NCI-H1694 (cell line): ENCODE results near the gene PHACTR3.

Source experiments
- DNase-seq: peaks from one replicate; lab custom pipeline; 2025; lab: John Stamatoyannopoulos, UW

Gene PHACTR3

DNA sequence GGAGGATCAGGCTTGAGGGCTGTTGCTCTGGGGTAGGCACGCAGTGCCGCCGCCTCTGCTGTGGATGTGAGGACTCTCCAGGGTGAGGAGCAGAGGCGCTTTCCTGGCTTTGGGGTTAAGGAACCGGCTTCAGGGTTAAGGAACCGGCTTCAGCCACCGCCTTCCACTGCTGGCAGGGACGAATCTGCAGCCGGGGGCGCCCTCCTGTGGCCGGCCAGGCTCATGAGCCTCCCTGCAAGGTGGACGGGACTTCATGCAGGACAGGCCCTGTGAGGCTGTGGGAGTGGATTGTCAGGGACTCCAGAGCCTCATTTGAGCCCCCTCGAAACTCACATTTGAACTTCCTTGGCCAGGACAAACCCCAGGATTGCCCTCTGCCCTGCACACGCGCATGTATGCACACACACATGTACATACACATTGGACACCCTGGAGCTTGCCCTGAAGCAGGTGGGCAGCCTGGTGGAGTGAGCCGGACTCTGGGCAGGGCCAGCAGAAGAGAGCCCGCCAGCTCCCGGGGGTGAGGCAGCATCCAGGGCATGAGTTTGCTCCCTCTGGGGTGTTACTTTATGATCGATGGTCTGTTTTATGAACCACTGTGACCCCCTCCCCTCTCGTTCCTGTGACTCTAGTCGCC, 146.9 kb downstream of the PHACTR3 start:
- peak; percentile 1 for DNase-seq

DNA sequence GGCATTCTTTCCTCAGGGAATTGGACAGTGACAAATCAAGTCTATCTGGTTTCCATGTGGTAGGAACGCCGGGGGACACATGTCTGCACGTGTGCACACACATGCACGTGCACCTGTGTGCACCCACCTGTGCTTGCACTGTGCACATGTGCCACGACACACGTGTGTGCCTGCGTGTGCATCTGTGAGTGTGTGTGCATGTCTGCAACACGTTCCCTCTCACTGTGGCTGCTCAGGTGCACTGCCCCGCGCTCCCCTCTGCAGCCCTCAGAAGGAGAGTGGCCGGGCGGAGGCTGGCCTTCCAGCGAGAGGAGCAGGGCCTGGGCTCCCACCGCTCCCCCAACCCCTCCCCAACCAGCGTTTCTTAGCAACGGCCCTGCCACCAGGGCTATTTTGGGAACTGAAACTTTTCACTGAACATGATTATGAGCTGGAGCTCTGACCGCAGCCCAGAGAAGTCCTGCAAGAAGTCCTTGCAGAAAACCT, 147.8 kb downstream of the PHACTR3 start:
- no peak for DNase-seq

DNA sequence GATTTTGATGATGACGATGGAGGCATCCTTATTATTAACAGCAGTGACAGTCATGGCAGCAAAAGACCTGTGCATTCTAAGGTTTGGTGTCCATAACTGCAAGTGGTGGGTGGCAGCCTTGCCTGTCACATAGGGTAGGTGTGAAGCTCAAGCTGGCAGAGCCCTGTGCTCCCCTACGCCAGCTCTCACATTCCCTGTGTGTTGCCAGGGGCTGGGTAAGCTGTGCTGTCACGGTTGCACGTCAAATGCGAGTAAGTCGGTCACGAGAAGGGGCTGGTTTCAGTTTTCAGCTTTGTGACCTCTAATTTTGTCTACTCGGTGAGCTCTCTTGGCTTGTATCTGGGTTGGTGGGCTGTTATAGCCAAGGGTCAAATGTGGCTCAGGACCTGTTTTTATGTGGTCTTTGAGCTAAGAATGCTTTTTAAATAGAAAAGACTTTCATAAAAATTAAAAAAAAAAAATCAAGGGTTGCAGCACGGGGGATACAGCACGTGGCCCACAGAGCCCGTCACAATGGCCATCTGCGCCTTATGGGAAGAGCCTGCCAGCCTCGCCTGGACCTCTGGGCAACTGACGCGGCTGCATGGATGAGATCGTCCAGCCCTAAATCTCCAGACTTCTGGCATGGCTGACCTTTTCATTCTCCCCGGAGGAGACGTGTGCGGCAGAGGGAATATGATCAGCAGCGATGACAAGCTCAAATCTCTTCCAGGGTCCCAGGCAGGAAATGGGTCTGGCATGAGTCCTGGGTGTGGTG, 148.5 kb downstream of the PHACTR3 start:
- DNase-seq = no peak

DNA sequence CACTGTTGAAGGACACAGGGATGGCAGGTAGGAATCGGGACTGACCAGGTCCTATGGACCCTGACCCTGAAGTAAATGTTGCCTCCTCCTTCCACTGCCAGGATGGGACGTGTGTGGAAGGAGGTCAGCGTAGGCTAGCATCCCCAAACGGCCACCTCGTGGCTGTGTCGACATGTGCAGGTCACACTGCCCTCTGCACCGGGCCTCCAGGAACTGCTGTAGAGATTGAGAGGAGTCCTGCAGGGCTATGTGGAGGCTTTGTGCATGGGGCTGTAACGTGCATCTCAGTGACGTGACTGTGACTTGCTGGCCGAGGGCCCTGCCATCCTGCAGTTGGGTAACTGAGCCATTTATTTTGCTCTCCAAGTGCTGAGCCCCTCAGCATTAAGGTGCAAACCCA, 149.5 kb downstream of the PHACTR3 start:
- no peak for DNase-seq

DNA sequence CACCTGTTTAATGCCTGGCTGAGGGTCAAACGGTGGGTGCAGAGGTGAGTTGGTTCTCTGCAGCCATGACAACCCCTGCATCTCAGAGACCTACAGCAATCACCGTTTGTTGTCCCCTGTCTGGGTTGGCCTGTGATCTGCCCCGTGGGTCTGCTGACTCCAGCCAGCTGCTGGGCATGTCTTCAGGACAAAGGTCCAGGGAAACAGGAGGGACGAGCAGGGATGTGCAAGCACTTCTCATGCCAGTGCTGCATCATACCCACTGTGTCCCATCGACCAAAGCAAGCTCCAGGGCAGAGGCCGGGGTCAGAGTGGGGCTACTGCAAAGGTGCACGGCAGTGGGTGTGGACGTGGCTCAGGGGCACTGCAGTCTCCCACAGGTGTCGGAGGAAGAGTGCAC, 150.2 kb downstream of the PHACTR3 start:
- DNase-seq = no peak

DNA sequence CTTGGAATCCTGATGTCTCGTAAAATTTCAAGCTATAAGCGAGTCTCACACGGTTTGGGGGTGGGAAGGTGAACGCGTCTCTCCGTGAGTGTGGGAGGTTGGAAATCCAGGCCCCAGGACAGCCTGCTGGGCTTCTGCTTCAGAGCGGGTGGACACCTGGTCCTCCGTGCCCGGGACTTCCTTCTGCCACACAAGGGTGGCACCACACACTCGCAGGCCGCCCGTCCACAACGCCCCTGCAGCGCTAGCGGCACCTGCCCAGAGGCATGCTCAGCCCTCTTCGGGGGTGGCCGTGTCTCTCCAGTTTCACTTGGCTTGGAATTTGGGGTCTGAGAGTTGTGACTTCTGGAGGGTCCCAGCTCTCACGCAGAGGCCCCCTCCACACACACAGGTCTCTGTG, 151.9 kb downstream of the PHACTR3 start:
- no peak for DNase-seq

DNA sequence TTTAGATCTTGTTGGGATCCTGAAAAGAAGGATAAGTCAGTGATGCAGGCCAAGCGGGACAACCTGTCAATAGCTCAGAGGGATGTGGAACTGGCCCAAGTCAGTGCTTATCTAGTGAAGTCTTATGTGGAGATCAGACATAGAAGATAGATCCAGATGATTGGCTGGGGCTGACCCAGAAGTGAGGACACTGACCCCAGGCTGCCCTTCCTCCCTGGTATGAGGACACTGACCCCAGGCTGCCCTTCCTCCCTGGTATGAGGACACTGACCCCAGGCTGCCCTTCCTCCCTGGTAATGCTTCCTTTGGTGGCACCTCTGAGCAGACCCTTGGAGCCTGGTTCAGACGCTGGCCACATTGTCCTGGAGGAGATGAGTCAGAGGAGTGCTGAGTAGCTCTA, 159.7 kb downstream of the PHACTR3 start:
- DNase-seq = no peak

DNA sequence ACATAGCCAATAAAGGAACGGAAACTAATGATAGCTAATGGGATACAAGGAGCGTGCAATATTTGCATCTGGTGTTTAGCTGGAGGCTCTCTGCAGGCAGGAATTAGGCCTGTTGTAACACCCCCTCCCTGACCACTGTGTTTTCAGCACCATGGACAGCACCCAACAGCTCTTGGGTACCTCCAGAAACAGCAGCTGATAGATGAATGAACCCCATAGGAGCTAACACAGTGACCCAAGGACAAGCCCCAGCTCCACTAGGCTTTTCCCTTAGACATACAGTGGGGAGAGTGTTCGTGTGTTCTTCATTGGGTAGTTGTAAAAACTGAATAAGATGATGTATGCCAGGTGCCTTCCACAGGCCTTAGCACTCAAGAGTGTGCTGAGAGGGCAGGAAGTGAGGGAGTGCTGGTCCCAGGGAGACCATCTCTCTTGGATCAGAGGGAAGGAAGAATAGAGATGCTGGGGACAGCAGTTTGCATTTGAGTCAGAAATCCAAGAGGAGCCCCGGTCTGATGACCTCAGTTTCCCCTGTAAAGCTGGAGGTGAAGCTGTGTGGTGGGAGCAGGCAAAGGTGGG, 161.3 kb downstream of the PHACTR3 start:
- DNase-seq = no peak

DNA sequence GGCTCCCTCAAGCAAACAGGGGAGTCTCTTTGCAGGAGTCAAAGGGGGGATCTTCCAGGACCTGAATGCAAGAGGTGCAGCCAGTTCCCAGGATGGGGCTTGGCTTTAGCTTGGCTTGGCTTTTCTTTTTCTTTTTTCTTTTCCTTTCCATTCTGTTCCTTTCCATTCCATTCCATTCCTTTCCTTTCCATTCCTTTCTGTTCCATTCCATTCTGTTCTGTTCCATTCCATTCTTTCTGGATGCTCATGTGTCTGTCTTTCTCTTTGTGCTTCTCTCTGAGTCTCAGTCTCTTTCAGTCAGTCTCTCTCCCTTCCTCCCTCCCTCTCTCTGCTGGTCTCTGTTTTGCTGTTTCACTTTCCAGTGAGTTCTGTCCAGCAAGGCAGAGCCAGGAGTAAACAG, 163.3 kb downstream of the PHACTR3 start:
- DNase-seq = no peak

DNA sequence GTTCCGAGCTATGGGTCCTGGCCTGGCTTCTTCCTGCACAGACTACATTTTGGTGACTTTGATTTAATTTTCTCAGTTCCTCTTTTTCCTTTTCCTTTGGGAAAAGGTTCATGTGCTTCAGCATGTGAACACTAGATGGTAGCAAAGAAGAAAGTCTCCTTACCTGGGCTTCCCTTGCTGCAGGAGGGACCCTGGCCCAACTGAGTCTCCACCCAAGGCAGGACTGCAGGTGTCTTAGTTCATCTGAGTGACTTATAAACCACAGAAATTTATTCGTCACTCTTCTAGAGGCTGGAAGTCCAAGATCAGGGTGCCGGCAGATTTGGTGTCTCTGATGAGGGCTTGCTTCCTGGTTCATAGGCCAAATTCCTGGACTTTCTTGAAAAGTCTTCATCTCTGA, 165.9 kb downstream of the PHACTR3 start:
- DNase-seq = no peak

DNA sequence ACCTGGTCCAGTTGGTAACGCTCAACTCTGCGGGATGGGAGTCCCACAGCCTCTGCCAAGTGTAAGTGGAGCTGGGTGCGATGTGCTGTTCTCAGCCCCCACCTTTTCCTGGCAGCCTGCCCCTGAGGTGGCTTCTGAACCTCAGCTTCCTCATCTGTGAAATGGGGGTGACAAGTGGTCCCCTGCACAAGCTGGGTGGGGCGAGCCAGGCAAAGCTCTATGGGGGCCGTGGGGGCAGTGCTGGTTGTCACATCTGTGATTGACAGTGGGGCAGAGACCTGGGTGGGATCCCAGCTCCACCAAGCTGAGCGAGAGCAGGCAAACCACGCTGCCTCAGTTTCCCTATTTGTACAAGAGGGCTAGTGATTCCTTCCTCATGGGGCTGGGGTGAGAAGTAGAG, 166.5 kb downstream of the PHACTR3 start:
- no peak for DNase-seq

DNA sequence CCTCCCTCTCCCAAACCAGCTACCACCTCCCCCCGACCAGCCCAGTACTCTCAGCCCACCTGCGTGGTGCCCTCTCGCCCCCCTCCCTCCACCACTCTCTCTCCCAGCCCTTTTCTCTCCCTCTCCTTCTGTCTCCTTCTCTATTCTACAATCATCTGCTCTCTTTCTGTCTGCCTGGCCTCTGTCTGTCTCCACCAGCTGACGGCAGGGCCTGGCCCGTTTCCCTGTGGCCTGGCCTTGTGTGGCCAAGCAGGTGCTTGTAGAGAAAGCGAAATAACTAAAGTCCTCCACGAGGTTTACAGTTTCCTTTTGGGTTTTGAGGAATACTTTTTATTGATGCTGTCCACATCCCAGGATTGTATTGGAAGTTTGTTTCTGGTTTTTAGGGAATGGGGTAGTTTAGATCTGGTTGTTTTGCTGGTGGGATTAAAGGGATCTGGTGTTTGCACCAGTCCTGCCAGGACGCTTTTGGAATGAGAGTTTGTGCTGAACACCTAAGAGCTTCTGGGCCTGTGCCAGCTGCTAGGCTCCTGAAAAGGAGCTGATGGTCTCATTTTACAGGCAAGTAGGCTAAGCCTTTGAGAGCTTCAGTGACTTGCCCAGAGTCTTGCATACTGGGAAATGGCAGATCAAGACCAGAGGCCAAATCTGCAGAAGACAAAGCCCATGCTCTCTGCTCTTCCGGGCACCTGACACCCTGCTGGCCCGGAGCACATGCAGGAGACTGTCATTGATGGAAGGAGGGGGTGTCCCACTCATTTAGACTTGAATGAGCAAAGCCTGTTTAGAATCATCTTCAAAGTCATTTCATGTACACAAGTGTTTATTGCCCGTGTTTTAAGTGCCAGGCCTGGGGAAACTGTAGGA, 167.4 kb downstream of the PHACTR3 start:
- no peak for DNase-seq

DNA sequence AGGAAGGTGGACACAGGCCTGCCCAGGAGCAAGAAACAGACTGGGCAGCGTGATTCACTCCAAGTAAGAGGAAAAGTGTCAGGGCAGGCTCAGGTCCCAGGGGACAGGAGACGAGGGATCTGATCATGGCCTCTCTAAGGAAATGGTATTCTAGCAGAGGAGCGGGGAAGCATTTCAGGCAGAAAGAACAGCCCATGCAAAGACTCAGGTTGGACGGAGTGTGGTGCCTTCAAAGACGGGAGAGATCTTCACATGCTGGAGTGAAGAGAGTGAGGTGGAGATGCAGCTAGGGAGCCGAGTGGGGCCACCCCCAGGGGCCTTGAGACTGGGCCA, 168.0 kb downstream of the PHACTR3 start:
- no peak for DNase-seq

DNA sequence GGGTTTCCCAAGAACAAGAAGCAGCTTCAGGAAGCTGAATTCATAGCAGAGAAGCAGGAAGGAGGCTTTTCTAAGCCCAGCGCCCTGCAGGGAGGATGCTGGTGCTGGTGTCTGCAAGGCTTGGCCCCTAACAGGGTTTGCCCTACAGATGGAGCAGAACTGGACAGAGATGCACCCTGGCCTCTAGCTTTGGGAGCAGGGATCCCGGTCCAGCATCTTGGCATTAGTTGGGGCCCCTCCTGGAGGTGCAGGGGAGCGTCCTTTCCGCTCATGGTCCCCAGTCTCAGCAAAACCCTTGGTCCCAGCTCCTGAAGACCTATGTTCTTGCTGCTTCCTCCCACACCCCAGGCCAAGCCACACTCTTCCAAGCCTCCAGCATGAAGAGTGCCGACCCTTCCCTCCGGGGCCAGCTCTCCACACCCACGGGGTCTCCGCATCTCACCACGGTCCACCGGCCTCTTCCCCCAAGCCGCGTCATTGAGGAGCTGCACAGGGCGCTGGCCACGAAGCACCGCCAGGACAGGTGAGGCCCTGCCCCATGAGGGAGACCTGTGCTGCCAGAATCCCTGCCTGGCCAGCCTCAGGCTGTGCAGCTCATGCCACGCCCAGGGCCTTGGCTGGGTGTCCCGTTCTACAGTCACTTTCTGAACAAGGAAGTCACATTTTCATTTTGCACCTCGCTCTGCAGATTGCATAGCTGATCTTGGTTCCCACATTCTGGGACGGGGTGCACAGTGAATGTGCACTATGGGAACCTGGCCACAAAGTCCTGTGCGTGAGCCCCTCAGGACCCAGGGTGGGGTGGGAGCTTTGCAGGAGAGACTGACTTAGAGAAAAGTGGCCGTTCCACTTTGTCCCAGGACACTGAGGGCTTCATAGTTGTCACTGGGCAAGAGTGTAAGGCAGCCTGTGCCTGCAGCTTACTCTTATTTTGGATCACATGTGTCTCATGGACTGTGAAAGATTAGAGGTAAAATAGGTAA, 168.9 kb downstream of the PHACTR3 start:
- DNase-seq = no peak

DNA sequence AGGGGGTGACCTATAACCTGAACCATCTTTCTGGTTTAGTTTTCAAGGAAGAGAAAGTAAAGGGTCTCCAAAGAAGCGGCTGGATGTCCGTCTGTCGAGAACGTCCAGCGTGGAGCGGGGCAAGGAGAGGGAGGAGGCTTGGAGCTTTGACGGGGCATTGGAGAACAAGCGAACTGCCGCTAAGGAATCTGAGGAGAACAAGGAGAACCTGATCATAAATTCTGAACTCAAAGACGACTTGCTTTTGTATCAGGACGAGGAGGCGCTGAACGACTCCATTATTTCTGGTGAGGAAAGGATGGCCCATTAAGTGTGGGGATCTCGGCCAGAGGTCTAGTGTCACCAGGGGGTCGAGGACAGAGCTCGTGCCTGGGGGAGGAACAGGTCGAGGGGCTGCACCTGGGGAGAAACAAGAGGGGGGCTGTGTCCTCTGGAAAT, 169.9 kb downstream of the PHACTR3 start:
- no peak for DNase-seq

DNA sequence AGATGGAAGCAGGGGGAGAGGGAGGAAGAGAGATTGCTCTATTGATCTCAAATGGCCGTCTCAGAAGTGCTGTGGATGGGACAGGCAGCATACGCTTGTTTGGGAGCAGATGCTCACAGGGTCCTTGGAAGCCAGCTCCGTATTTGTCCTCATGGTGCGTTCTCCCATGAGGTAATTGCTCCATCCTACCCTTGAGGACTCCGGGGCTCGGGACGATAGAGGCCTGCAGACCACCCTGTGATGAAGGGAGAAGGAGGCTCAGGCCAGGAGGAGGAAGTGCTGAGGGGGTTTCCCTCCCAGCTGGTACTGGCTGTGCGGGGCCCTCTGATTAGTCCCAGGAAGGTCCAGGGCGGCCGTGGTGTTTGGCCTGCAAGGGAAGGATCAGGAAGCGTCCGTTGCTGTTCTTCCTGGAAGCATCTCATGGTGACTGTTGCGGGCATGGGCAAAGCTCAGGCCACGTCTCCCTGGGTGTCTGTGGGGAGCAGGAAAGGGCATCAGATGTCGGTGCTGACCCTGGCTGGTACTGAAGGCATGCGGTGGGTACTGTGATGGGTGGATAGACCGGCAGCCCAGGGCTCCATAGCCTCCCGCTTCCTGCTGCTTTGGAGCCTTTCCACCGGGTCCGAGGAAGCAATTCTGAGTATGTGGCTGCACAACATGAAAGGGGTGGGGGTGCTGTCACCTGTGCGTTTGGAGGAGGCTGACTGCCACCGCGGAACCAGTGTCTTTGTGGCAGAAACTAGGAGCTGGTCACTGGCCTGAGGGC, 170.8 kb downstream of the PHACTR3 start:
- no peak for DNase-seq

DNA sequence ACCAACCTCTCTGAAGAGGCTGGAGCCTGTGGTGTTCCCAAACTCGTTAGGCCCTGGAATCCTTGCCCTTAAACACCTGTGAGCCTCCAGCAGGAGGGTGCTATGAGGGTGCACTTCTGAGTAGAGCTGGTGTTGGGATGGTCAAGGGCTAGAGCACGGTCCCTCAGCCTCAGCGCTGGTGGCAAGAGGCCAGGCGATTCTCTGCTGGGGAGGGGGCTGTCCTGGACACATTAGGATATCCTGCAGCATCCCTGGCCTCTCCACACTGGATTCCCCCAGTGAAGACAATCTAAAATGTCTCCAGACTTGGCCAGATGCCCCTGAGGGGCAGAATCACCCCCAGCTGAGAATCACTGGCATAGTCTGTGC, 171.3 kb downstream of the PHACTR3 start:
- no peak for DNase-seq

DNA sequence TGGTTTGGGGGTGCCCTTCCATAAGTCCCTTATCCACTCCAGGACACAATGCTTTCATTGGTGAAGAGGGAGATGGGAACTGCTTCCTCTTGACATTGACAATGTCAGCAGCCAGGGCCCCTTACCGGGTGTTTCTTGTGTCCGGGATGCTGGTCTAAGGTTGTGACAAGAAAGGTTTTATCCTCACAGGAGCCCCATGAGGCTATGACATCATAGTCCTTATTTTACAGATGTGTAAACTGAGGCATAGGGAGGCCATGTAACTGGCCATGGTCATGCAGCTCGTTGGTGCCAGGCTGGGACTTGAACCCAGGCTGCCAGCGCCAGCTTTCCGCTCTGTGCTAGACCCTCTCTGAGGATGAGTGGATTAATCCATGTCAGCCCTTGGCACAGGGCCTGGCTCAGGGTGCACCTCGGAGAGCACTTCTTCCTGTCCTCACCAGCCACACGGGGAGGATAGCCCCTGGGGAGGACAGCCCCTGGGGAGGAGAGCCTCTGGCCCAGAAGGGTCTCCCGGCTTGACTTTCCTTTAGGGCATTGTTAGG, 171.8 kb downstream of the PHACTR3 start:
- DNase-seq = no peak

DNA sequence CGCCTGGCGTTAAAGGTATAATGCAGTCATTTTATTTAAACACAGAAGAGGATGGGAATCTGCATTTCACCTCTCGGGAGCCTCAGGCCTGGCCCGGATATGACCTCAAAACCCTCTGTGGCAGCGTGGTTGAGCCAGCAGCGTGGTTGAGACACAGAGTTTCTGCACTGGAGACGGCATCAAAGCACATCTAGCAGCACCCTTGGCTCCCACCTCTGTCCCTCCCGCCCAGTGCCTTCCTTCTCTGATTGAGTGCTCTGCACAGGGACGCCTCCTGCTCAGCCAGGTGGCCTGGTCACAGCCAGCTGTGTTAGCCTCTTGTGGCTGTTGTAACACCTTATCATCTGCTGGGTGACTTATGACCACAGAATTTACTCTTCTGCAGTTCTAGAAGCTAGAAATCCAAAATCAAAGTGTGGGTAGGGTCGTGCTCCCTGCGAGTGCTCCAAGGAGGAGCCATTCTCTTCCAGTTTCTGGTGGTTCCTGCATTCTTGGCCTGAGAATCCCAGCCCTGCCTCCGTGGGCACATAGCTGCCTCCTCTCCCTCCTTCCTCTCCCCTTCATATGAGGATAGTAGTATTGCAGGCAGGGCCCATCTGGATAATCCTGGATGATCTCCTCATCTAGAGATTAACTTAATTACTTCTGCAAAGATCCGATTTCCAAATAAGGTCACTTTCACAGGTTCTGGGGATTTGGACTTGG, 172.4 kb downstream of the PHACTR3 start:
- no peak for DNase-seq

DNA sequence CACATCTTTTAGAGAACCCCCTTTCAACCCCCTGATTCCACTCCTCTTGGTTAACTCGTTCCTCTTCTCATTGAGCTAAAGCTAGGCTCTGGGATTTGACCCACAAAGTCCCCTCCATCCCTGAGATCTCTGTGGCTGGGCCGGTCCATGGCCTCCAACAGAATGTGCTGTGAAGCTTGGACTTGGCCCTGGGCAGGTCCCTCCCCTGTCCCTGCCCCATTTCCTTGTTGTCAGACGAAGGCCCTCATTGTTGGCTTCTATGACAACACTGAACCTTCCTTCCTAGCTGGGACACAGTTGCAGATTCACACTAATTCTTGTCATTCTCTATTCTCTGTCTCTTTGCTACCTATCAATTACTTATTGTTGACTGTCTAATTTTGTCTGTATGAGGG, 173.0 kb downstream of the PHACTR3 start:
- DNase-seq = no peak
